H1 (cell line): ENCODE data around the gene RSKR. TPM values are rescaled to one million over a fixed set of nuclear protein-coding genes. Genes with fewer than 3 reads are reported as not detected.

Source experiments
- CTCF ChIA-PET: fragments of 300-600 bp; sonication (Branson Sonifier 250); formaldehyde crosslinking; loops from one replicate; lab custom pipeline; 2021; ENCODE audit not compliant: partially characterized antibody; lab: Charles Lee
- POLR2A ChIA-PET: fragments of 300-600 bp; sonication (Branson Sonifier 250); formaldehyde crosslinking; loops from one replicate; lab custom pipeline; 2021; ENCODE audit warnings: inconsistent platforms; ENCODE audit not compliant: partially characterized antibody; lab: Charles Lee
- DNase-seq, 2 experiments: peaks; one replicate each; pipeline versions ENCODE4 v3.0.0 to v3.0.0-alpha.2; 2010 to 2022; ENCODE audit warnings: low spot score in 2 of 2, low read depth in 1 of 2, mixed read lengths in 1 of 2
- FAIRE-seq: peaks from 2 replicates; lab custom pipeline; 2011; peaks lifted over from hg19 to GRCh38; lab: Jason Lieb, UNC
- H2AFZ ChIP-seq: 2 replicates; pipeline ENCODE4 v1.8.1; 2012; ENCODE audit warnings: low read length, inconsistent platforms
- H2AK5ac ChIP-seq: 2 replicates; pipeline ENCODE4 v1.6.1; 2013; ENCODE audit warnings: low read depth, low read length
- H2BK120ac ChIP-seq: replicated peaks from 2 replicates; pipeline ENCODE3; 2013; ENCODE audit warnings: low read depth, low read length, inconsistent platforms
- H2BK12ac ChIP-seq: 2 replicates; pipeline ENCODE4 v1.6.1; 2013; ENCODE audit warnings: low read depth, low read length
- H2BK15ac ChIP-seq: 2 replicates; pipeline ENCODE4 v1.6.1; 2013; ENCODE audit warnings: low read length
- H2BK20ac ChIP-seq: 2 replicates; pipeline ENCODE4 v1.6.1; 2013; ENCODE audit warnings: low read length
- H2BK5ac ChIP-seq: 2 replicates; pipeline ENCODE4 v1.6.1; 2013; ENCODE audit warnings: low read depth, low read length
- H3K14ac ChIP-seq: 2 replicates; pipeline ENCODE4 v1.6.1; 2013; ENCODE audit warnings: inconsistent platforms; ENCODE audit not compliant: insufficient read length
- H3K18ac ChIP-seq: 2 replicates; pipeline ENCODE4 v1.6.1; 2013; ENCODE audit warnings: low read length; ENCODE audit errors: extremely low read depth
- H3K23ac ChIP-seq: 2 replicates; pipeline ENCODE4 v1.6.1; 2013; ENCODE audit warnings: inconsistent platforms; ENCODE audit not compliant: insufficient read length
- H3K23me2 ChIP-seq: 2 replicates; pipeline ENCODE4 v1.6.1; 2013; ENCODE audit warnings: low read depth, low read length
- H3K27ac ChIP-seq: 2 replicates; pipeline ENCODE4 v1.6.1; 2011; ENCODE audit warnings: low read depth, low read length, inconsistent platforms
- H3K27me3 ChIP-seq, 4 experiments: replicated peaks in 1 of 4; 1 replicate in 1 of 4; 2 replicates in 3 of 4; pipeline versions ENCODE4 v1.6.1 to v1.8.1; 2011 to 2013; ENCODE audit warnings: low read length in 3 of 4, mild to moderate bottlenecking in 3 of 4, inconsistent platforms in 2 of 4, mixed read lengths in 2 of 4, moderate library complexity in 1 of 4; ENCODE audit not compliant: control insufficient read depth in 3 of 4, insufficient read depth in 3 of 4; ENCODE audit errors: extremely low read depth in 1 of 4
- H3K36me3 ChIP-seq, 4 experiments: 2 replicates each; pipeline versions ENCODE4 v1.6.1 to v1.8.1; 2011 to 2013; ENCODE audit warnings: mild to moderate bottlenecking in 4 of 4, low read length in 3 of 4, moderate library complexity in 2 of 4, control low read depth in 1 of 4, inconsistent platforms in 1 of 4; ENCODE audit not compliant: insufficient read depth in 4 of 4, control insufficient read depth in 2 of 4
- H3K4ac ChIP-seq: replicated peaks from 2 replicates; pipeline ENCODE3; 2013; ENCODE audit warnings: low read length, low read depth, mixed read lengths, inconsistent platforms; ENCODE audit not compliant: insufficient read length
- H3K4me1 ChIP-seq, 4 experiments: replicated peaks in 1 of 4; 1 replicate in 1 of 4; 2 replicates in 3 of 4; pipeline versions ENCODE4 v1.6.1 to v1.8.1; 2011 to 2013; ENCODE audit warnings: low read length in 3 of 4, inconsistent platforms in 2 of 4, mixed read lengths in 1 of 4; ENCODE audit not compliant: insufficient read depth in 4 of 4, control insufficient read depth in 3 of 4
- H3K4me2 ChIP-seq, 2 experiments: 2 replicates each; pipeline versions ENCODE4 v1.6.1 to v1.8.1; 2011 to 2013; ENCODE audit warnings: low read depth in 2 of 2, low read length in 2 of 2, control low read depth in 1 of 2, inconsistent platforms in 1 of 2, mild to moderate bottlenecking in 1 of 2; ENCODE audit not compliant: insufficient read depth in 1 of 2
- H3K4me3 ChIP-seq, 4 experiments: fragments of 200-600, 300-600 bp in 1 of 4; sonication (generic), shearing (Covaris generic), sonication (Bioruptor Twin) in 1 of 4; 2 replicates each; pipeline versions ENCODE4 v1.5.1 to v1.8.1; 2011 to 2016; ENCODE audit warnings: low read length in 4 of 4, low read depth in 3 of 4, control low read depth in 2 of 4, inconsistent platforms in 2 of 4, mild to moderate bottlenecking in 2 of 4, mixed read lengths in 1 of 4, moderate library complexity in 1 of 4; ENCODE audit not compliant: insufficient read depth in 2 of 4; ENCODE audit errors: extremely low read depth in 1 of 4
- H3K56ac ChIP-seq: replicated peaks from 2 replicates; pipeline ENCODE3; 2013; ENCODE audit warnings: low read depth, mild to moderate bottlenecking, mixed read lengths, low read length, inconsistent platforms; ENCODE audit not compliant: insufficient read length
- H3K79me1 ChIP-seq: 2 replicates; pipeline ENCODE4 v1.6.1; 2013; ENCODE audit warnings: low read depth, low read length, control low read depth
- H3K79me2 ChIP-seq, 2 experiments: 2 replicates each; pipeline versions ENCODE4 v1.6.1 to v1.8.1; 2012 to 2013; ENCODE audit warnings: low read length in 2 of 2, mild to moderate bottlenecking in 2 of 2, inconsistent platforms in 1 of 2; ENCODE audit not compliant: insufficient read depth in 2 of 2, control insufficient read depth in 1 of 2
- H3K9ac ChIP-seq, 4 experiments: replicated peaks in 1 of 4; 1 replicate in 1 of 4; 2 replicates in 3 of 4; pipeline versions ENCODE4 v1.6.1 to v1.8.1; 2011 to 2013; ENCODE audit warnings: low read depth in 3 of 4, low read length in 3 of 4, control low read depth in 2 of 4, mild to moderate bottlenecking in 2 of 4, moderate library complexity in 2 of 4, inconsistent platforms in 1 of 4; ENCODE audit errors: extremely low read depth in 1 of 4
- H3K9me3 ChIP-seq, 2 experiments: 2 replicates each; pipeline versions ENCODE4 v1.6.1 to v1.8.1; 2012 to 2013; ENCODE audit warnings: mild to moderate bottlenecking in 2 of 2, moderate library complexity in 2 of 2, control low read depth in 1 of 2, inconsistent platforms in 1 of 2, low read depth in 1 of 2, low read length in 1 of 2, mixed read lengths in 1 of 2; ENCODE audit not compliant: insufficient read depth in 2 of 2
- H4K20me1 ChIP-seq, 2 experiments: replicated peaks in 1 of 2; 2 replicates each; pipeline versions ENCODE3 to v1.8.1; 2011 to 2013; ENCODE audit warnings: inconsistent platforms in 2 of 2, low read length in 2 of 2, mild to moderate bottlenecking in 1 of 2; ENCODE audit not compliant: insufficient read depth in 2 of 2, control insufficient read depth in 1 of 2
- H4K5ac ChIP-seq: 2 replicates; pipeline ENCODE4 v1.6.1; 2013; ENCODE audit warnings: low read length, low read depth, mixed read lengths, inconsistent platforms; ENCODE audit not compliant: insufficient read length
- H4K8ac ChIP-seq: 2 replicates; pipeline ENCODE4 v1.8.0; 2013; ENCODE audit warnings: mild to moderate bottlenecking, moderate library complexity, low read length, inconsistent platforms; ENCODE audit not compliant: insufficient read depth; ENCODE audit errors: extremely low read depth
- H4K91ac ChIP-seq: replicated peaks from 2 replicates; pipeline ENCODE3; 2013; ENCODE audit warnings: low read length, mixed read lengths, inconsistent platforms; ENCODE audit not compliant: insufficient read length
- ASH2L ChIP-seq: fragments of 200-600, 300-600 bp; sonication (generic); IDR thresholded peaks from one replicate; pipeline ENCODE4 v1.7.1; 2017; ENCODE audit warnings: low read length
- CREB1 ChIP-seq: IDR thresholded peaks from 2 replicates; pipeline ENCODE4 v1.6.1; 2012; ENCODE audit warnings: inconsistent platforms
- PHF8 ChIP-seq: fragments of 200-600 bp; sonication (generic); conservative IDR thresholded peaks from 2 replicates; pipeline ENCODE4 v1.7.1; 2012; ENCODE audit warnings: low read depth, mild to moderate bottlenecking, inconsistent platforms, low read length, moderate library complexity
- SAP30 ChIP-seq: fragments of 300-600 bp; sonication (generic); IDR thresholded peaks from 2 replicates; pipeline ENCODE4 v1.7.1; 2012; ENCODE audit warnings: low read length, moderate library complexity, mild to moderate bottlenecking, inconsistent platforms; ENCODE audit not compliant: insufficient read depth, insufficient replicate concordance
- SIN3A ChIP-seq, 2 experiments: IDR thresholded peaks in 1 of 2; conservative IDR thresholded peaks in 1 of 2; 2 replicates each; pipeline ENCODE4 v1.6.1; 2011 to 2012; ENCODE audit warnings: low read length in 2 of 2, improper control_type of control experiment in 1 of 2, low read depth in 1 of 2, mild to moderate bottlenecking in 1 of 2
- SP2 ChIP-seq: IDR thresholded peaks from 2 replicates; pipeline ENCODE4 v1.6.1; 2012; ENCODE audit warnings: mild to moderate bottlenecking, low read length, inconsistent platforms
- TAF1 ChIP-seq: IDR thresholded peaks from 2 replicates; pipeline ENCODE4 v1.6.1; 2011; ENCODE audit warnings: mild to moderate bottlenecking, low read depth, low read length
- TAF7 ChIP-seq: optimal IDR thresholded peaks from 2 replicates; pipeline ENCODE3; 2011; ENCODE audit warnings: low read depth, mild to moderate bottlenecking, inconsistent platforms, low read length, moderate library complexity, borderline replicate concordance
- YY1 ChIP-seq: IDR thresholded peaks from 2 replicates; pipeline ENCODE4 v1.6.1; 2011; ENCODE audit warnings: low read depth, mild to moderate bottlenecking, low read length
- ZNF274 ChIP-seq: IDR thresholded peaks from 2 replicates; pipeline ENCODE4 v1.7.0; 2012; ENCODE audit warnings: low read length, borderline replicate concordance; ENCODE audit errors: extremely low read depth
- WGBS, 2 experiments: shearing (Covaris generic) in 1 of 2; methylation state at CpG; one replicate each; pipeline versions ENCODE4 v1.1.6 to v1.1.7; 2013 to 2015; ENCODE audit warnings: low lambda C conversion rate in 2 of 2, mixed read lengths in 2 of 2, inconsistent platforms in 1 of 2, low coverage in 1 of 2, missing lambda C conversion rate in 1 of 2; ENCODE audit not compliant: insufficient replicate concordance in 2 of 2, insufficient coverage in 1 of 2, insufficient read length in 1 of 2; ENCODE audit errors: extremely low coverage in 1 of 2, missing lambda C conversion rate in 1 of 2; 5-methylcytosine and 5-hydroxymethylcytosine counted together
- polyA plus RNA-seq, 7 experiments: library from polyadenylated mRNA; depleted of rRNA in 3 of 7; stranded (reverse) in 5 of 7; unstranded in 2 of 7; fragments of >200 nt in 5 of 7; fragments of 200-250 nt in 2 of 7; gene quantifications; 1 replicate in 5 of 7; 2 replicates in 1 of 7; 4 replicates in 1 of 7; pipeline versions ENCODE4 v1.2.1 to v1.2.3, GENCODE V29; 2011 to 2013; ENCODE audit warnings: missing spikeins in 2 of 7, mixed read lengths in 2 of 7
- total RNA-seq: library from RNA; stranded (reverse); fragmentation: NEBNext Ultra II Directional; extraction: Animal tissue kit (Norgen Biotek cat#: 25700); gene quantifications from 2 replicates; pipeline ENCODE4 v1.2.1, GENCODE V29; 2021

Gene RSKR
- total and polyA plus RNA-seq, 2 of the 8 experiments (the other 6 are each of a cell fraction or from before 2014, with no cell fraction given), result 24.1 to 28.5 TPM

GRCh38 chr17:28661635-28662526 lies 47.9 kb upstream of the RSKR start, which contains the start of the genes SDF2 and SUPT6H:
TSS of gene SDF2 (minus strand) at chr17:28661906. CDS start at chr17:28661876, 30 bp downstream.
TSS of gene SUPT6H (plus strand) at chr17:28662205. CDS start at chr17:28673402, 11,197 bp downstream.
- ChIA-PET POLR2A (interaction anchor here (0.7 to 3.9 kb wide), 25 partner anchors 7 to 88 kb away, joined by 3 to 55 read pairs (median 4); partner anchors contain the start of genes ALDOC, BLTP2, PROCA1 and RPL23A), CTCF (interaction anchor here (1.4 to 4.0 kb wide), 3 partner anchors 10 to 17 kb away, joined by 3 to 38 read pairs (median 12); partner anchors contain the start of gene BLTP2)
- Histone ChIP-seq H4K8ac (peak within 1 kb of the TSS; percentile 92; the same call in 1 of the 2 replicates), H3K18ac (peak within 1 kb of the TSS; percentile 95), H3K27me3 (no peaks in the 10 kb centered on the region), H2BK5ac (peak within 1 kb of the TSS; percentile 66), H3K36me3 (peaks cover 0 to 25% (median 11%) of the 10 kb centered on the region in 4 experiments; a peak in 4 of 8 replicates), H3K27ac (peak within 1 kb of the TSS; percentile 92), H3K9ac (peak within 1 kb of the TSS; percentile 73 to 96 (median 93)), H3K4me2 (peak within 1 kb of the TSS; percentile 74 to 81), H3K79me2 (peaks cover 28 to 71% of the 10 kb centered on the region in 2 experiments), H2AK5ac (no peak within 1 kb of the TSS), H3K4ac (no peak within 1 kb of the TSS), H2AFZ (peak within 1 kb of the TSS; percentile 96), H3K23ac (no peak within 1 kb of the TSS), H2BK12ac (peak within 1 kb of the TSS; percentile 23; the same call in 1 of the 2 replicates), H2BK120ac (peak within 1 kb of the TSS; percentile 95), H3K56ac (peak within 1 kb of the TSS; percentile 73), H4K5ac (peak within 1 kb of the TSS; percentile 95), H3K79me1 (peaks cover 8% of the 10 kb centered on the region), H3K4me3 (peak within 1 kb of the TSS; percentile 85 to 99 (median 96)), H2BK15ac (peak within 1 kb of the TSS; percentile 18; the same call in 1 of the 2 replicates), H4K20me1 (peaks cover 0 to 12% of the 10 kb centered on the region in 2 experiments), H2BK20ac (0 out of 2 replicates have a peak within 1 kb of the TSS, but pooled peaks have one; percentile 28), H3K4me1 (peaks cover 0 to 2% (median 0%) of the 10 kb centered on the region in 4 experiments; a peak in 3 of 7 replicates), H3K14ac (no peak within 1 kb of the TSS), H3K9me3 (peaks cover 0 to 17% of the 10 kb centered on the region in 2 experiments; a peak in 3 of 4 replicates), H4K91ac (peak within 1 kb of the TSS; percentile 93), H3K23me2 (peaks cover 3% of the 10 kb centered on the region; the same call in 1 of the 2 replicates)
- 2% methylated on average over 60 of the region's 66 CpGs; no CpG with 5 or more reads in 1 of the 2 experiments for WGBS, 2 experiments
- DNase-seq (peak in 1 of 2 experiments; percentile 98), FAIRE-seq (no peak)
- TF ChIP-seq TAF1, result peak; percentile 82
- peak; percentile 47 for TF ChIP-seq SAP30
- TF ChIP-seq ZNF274, result no peak
- peak; percentile 47; the same call in 1 of the 2 replicates for TF ChIP-seq YY1
- TF ChIP-seq PHF8, result peak; percentile 86
- peak; percentile 94 for TF ChIP-seq CREB1
- peak; percentile 4 to 87; a peak in 2 of 4 replicates for TF ChIP-seq SIN3A (conservative IDR thresholded peaks at IDR 0.05 in 1 of 2, IDR thresholded peaks at IDR 0.05 in 1 of 2; ENCODE audit: low read depth in 1 of 2, low read length in 2 of 2)
- peak; percentile 30 for TF ChIP-seq TAF7
- peak; percentile 91 for TF ChIP-seq ASH2L
- peak; percentile 12; the same call in 1 of the 2 replicates for TF ChIP-seq SP2
